ENCODE data around the gene C4orf50. TPM values are rescaled to one million over a fixed set of nuclear protein-coding genes. Genes with fewer than 3 reads are reported as not detected.

Gene C4orf50
- total RNA-seq, 2 experiments from 2014 or later, result not detected

DNA sequence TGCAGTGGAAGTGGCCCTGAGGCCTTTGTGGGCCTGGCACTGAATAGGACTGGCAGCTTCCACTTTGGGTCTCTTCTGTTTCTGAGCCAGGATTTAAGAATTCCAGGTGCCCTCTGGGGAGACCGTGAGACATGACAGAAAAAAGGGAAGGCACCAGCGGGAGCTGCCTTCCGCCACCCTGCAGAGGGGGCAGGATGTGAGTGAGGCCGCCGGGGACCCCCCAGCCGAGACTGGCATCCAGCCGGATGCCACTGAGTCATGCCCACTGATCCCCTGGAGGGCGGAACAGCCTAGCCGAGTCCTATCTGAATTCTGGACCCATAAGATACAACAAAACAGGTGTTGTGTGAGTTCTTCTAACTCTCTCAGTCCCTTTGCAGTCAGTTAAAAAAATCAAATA lies 41.3 kb downstream of the C4orf50 start:
- Mint-ChIP-seq H3K27me3 (peaks cover 18% of the 10 kb centered on the region), H3K36me3 (no peaks in the 10 kb centered on the region), H3K4me1 (no peaks in the 10 kb centered on the region), H3K27ac (no peak overlapping the region), H3K9me3 (no peaks in the 10 kb centered on the region), H3K4me3 (no peak overlapping the region)
- no peak for DNase-seq

DNA sequence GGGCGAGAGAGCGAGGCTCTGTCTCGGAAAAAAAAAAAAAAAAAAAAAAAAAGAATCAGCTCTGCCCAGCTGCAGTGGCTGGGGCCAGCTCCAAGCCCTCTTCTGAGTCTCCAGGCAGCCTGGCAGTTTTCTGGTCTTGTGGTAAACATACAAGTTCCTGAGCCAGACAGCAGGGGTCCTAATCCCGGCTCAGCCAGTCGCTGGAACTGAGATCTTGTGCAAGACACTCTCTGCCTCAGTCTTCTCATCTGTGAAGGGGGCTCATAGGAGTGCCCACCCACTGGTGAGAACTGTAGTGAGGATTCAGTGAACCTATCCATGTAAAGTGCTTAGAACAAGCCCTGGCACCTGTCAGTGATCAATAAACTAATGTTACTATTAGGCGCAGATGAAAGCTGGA lies 41.8 kb downstream of the C4orf50 start:
- DNase-seq, result no peak
- H3K4me3 Mint-ChIP-seq, result no peak overlapping the region
- peaks cover 20% of the 10 kb centered on the region for H3K27me3 Mint-ChIP-seq
- H3K27ac Mint-ChIP-seq, result no peak overlapping the region
- H3K4me1 Mint-ChIP-seq, result no peaks in the 10 kb centered on the region
- no peaks in the 10 kb centered on the region for H3K9me3 Mint-ChIP-seq
- no peaks in the 10 kb centered on the region for H3K36me3 Mint-ChIP-seq

DNA sequence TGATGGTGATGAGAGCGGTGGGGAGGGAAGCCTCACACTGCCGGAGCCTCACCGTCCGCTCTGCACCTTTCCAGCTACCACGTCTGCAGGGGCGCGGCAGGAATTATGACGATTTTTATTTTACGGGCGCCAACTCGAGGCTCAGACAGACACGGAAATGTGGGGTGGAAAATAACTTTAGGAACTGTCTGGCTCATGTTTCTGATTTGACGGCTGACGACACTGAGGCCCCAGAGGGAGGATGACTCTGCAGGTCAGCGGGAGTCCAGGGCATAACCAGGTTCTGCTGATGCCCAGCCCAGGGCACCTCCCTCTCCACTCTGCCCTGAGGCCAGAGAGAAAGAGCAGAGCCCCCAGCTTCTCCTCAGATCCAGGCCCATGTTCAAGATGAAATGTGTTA lies 43.9 kb downstream of the C4orf50 start:
- Mint-ChIP-seq H3K27me3 (peaks cover 11% of the 10 kb centered on the region), H3K4me1 (no peaks in the 10 kb centered on the region), H3K9me3 (no peaks in the 10 kb centered on the region), H3K4me3 (no peak overlapping the region), H3K36me3 (no peaks in the 10 kb centered on the region), H3K27ac (no peak overlapping the region)
- DNase-seq, result no peak

DNA sequence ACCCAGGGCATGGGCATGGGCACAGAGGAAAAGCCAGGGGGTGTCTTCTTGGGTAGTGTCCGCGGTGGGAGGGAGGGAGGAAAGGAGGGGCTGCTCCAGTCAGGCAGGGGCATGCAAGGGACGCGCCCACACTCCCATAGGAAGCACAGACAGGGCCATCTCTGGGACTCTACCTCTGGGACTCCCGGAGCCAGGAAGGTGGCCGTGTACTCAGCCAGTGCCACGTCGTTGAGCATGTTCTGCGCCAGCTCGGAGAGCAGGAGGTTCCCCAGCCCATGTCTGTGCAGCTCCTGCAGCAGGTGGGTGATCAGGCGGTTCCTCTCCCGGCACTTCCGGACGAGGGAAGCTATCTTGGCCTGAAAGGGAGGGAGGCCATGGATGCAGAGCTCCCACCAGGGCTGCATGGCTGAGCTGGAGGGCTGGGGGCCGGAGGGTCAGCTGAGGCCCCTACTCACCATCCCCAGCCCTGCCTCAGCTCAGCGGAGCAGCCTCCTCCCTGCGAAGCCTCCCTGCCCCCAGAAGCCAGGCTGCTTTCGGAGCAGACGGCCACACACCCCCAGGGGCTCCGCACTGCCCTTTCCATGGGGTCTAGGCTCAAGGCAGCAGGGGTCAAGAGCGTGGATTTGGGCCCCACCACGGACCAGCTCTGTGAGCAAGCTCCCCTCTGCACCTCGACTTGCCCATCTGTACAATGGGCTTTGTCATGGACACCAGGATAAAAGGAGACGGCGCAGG lies 44.6 kb downstream of the C4orf50 start:
- Mint-ChIP-seq H3K36me3 (no peaks in the 10 kb centered on the region), H3K9me3 (no peaks in the 10 kb centered on the region)
- no peak for DNase-seq

DNA sequence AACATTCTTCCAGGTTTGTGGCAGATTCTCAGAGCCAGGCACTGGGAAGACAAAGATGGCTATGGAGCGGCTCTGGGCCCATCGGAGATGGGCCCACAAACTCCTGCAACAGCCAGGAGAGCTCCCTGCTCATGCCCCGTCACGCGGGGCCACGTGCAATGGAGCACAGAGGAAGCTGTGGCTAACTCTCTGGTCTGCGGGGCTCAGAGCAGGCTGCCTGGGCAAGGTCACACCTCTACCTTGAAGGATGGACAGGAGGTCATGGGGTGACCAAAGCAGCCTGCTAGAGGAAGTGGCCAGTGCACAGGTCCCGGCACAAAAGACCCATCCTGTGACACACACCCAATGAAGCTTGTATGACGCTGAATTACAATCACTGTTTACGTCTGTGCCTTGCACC lies 45.2 kb downstream of the C4orf50 start:
- H3K4me1 Mint-ChIP-seq, result no peaks in the 10 kb centered on the region
- no peak overlapping the region for H3K4me3 Mint-ChIP-seq
- H3K9me3 Mint-ChIP-seq, result no peaks in the 10 kb centered on the region
- H3K27me3 Mint-ChIP-seq, result peaks cover 11% of the 10 kb centered on the region
- no peak overlapping the region for H3K27ac Mint-ChIP-seq
- H3K36me3 Mint-ChIP-seq, result no peaks in the 10 kb centered on the region
- DNase-seq, result no peak

More for the DNA sequence above, 44.6 kb downstream of the C4orf50 start:
- no peak overlapping the region for H3K27ac Mint-ChIP-seq
- no peak overlapping the region for H3K4me3 Mint-ChIP-seq
- peaks cover 11% of the 10 kb centered on the region for H3K27me3 Mint-ChIP-seq
- no peaks in the 10 kb centered on the region for H3K4me1 Mint-ChIP-seq

DNA sequence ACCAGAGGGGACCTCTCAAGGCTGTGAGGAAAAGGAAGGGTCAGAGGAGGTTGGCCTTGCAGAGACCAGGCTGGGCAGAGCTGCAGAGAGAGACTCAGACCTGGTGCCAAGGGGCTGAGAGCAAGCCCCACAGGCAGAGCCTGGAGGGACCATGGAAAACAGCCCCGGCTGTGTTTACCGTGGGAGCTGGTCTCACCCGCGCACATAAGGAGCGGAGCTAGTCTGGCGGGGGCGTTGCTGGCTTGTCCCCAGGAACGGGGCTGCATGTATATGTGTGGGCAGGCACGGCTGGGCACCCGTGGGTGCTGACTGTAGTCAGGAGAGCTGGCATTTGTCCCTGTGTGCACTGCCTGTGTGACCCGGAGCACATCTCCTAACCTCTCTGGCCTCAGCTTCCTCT lies 45.7 kb downstream of the C4orf50 start:
- Mint-ChIP-seq H3K27ac (no peak overlapping the region), H3K4me3 (no peak overlapping the region), H3K4me1 (no peaks in the 10 kb centered on the region), H3K9me3 (no peaks in the 10 kb centered on the region), H3K27me3 (peaks cover 11% of the 10 kb centered on the region), H3K36me3 (no peaks in the 10 kb centered on the region)
- DNase-seq, result no peak

DNA sequence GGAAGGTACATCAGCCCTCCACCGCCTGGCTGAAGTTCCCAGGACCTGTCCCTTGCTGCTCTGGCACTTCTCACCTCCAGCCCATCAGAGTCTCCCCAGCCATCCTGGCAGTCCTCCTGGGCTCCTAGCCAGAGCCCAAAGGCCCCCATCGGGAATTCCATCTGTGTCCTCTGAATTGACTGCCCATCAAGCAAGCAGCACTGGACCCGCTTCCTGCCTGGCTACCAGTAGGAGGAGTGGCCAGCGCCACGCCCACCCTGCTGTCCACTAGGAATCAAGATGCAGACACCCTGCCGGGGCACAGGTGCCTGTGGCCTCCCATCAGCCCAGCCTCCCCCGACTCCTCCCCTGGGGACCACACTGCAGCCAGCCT lies 47.2 kb downstream of the C4orf50 start:
- Mint-ChIP-seq H3K9me3 (no peaks in the 10 kb centered on the region), H3K27ac (no peak overlapping the region), H3K4me3 (no peak overlapping the region), H3K4me1 (no peaks in the 10 kb centered on the region), H3K27me3 (peaks cover 11% of the 10 kb centered on the region), H3K36me3 (no peaks in the 10 kb centered on the region)
- no peak for DNase-seq

DNA sequence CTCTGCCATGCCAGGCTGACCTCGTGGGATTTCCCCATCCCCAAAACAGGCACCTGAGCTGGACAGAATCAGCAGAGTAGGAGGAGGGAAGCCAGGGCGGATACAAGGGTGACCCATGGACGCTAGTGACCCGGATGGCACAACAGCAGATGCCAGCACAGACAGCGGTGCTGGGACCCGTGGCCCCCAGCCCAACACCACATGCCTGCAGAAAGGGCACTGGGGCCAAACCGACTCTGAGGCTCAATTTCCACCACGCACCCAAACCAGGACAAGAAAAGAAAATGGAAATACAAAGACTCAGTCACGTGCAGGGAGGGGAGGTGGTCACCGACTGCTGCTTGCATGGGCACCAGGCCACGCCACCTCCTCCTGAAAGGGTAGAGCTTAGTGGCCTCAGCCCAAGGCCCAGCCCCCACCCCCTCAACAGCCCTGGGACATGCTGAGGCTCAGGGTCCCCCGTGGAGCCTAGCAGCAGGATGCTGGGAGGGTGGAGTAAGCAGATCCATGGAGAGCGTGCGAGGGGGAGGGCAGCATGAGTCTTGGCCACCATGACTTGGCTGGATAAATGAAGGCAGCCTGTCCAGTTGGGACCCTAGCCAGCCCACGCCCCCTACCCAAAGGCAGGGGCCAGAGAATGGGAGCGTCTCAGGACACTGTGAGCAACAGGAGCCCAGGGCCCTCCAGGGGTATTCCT lies 47.7 kb downstream of the C4orf50 start:
- H3K36me3 Mint-ChIP-seq, result no peaks in the 10 kb centered on the region
- peaks cover 11% of the 10 kb centered on the region for H3K27me3 Mint-ChIP-seq
- H3K4me1 Mint-ChIP-seq, result no peaks in the 10 kb centered on the region
- DNase-seq, result no peak
- no peaks in the 10 kb centered on the region for H3K9me3 Mint-ChIP-seq
- H3K27ac Mint-ChIP-seq, result no peak overlapping the region
- no peak overlapping the region for H3K4me3 Mint-ChIP-seq

DNA sequence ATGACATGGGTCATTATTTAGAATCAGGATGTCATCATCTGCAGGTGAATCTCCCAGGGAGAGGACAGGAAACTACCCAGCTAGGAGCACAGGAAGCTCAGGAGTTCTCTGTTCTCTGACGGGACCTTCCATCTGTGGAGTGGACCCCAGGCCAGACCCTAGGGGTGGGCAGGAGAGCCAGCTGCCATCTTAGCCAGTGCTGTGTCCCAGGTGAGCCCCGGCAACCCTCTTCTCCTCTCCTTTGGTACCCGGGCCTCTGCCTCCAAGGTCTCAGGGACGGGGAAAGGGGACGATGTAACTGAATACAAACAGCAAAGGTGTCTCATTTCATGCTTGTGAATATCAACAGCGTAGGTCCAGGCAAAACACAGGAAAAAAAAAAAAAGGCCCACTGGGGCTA lies 48.5 kb downstream of the C4orf50 start:
- no peak for DNase-seq
- H3K36me3 Mint-ChIP-seq, result no peaks in the 10 kb centered on the region
- no peaks in the 10 kb centered on the region for H3K4me1 Mint-ChIP-seq
- no peaks in the 10 kb centered on the region for H3K9me3 Mint-ChIP-seq
- H3K4me3 Mint-ChIP-seq, result no peak overlapping the region
- no peak overlapping the region for H3K27ac Mint-ChIP-seq
- peaks cover 10% of the 10 kb centered on the region for H3K27me3 Mint-ChIP-seq

DNA sequence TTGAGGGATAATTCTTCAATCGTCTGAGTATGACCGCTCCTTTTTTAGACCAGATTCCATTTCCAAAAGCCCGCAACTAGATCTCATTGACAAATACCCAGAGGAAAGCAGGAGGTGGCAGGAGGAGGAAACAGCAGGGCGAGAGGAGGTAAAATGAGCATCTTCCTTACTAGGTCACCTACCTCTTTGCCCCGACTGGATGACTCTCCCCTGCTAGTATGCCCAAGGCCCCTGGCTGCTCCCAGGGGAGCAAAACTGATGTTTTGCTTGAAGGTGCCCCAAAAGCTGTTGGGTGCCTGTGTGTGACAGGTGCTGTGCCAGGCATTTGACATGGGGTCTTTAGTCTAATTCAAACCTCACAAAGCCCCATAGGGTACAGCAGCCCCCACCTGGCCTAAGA lies 48.9 kb downstream of the C4orf50 start:
- Mint-ChIP-seq H3K27ac (no peak overlapping the region), H3K4me1 (no peaks in the 10 kb centered on the region), H3K9me3 (no peaks in the 10 kb centered on the region), H3K27me3 (peaks cover 10% of the 10 kb centered on the region), H3K36me3 (no peaks in the 10 kb centered on the region), H3K4me3 (no peak overlapping the region)
- no peak for DNase-seq

DNA sequence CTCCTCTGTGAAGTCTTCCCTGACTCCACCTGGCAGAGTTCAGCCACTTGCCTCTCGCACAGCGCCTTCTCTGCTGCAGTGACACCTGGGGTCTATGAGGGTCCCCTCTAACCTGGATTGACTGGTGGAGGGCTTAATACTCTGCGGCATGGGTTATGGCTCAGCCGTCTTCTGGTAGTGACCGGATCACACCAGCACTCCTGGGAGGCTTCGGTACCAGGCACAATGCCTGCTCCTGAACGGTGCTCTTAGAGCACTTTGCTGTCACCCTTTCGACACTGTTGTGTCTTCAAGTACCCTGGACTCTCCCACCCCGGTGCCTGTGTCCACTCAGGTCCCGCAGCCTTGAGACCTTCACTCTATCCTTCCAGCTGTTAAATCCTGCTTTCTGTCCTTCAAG lies 50.0 kb downstream of the C4orf50 start:
- no peak overlapping the region for H3K4me3 Mint-ChIP-seq
- peaks cover 10% of the 10 kb centered on the region for H3K27me3 Mint-ChIP-seq
- H3K9me3 Mint-ChIP-seq, result no peaks in the 10 kb centered on the region
- no peaks in the 10 kb centered on the region for H3K4me1 Mint-ChIP-seq
- H3K27ac Mint-ChIP-seq, result no peak overlapping the region
- no peak for DNase-seq
- H3K36me3 Mint-ChIP-seq, result no peaks in the 10 kb centered on the region

DNA sequence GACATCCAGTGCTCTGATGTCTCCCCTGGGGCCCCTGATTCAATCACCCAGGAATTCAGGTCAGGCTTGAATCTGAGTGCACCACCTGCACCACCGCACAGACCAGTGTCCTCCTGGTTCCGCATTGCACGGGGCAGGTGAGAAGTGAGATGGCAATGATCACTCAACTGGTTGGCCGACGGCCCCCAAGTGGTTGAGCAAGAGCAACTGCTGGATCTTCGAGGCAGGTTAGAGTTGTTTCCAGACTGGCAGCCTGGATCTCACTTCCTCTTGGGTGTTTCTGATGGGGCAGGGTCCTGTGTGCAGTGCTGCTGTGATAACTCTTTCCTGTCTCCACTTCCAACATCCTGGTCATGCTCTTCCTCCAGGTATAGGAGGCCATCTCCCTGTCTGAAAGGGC lies 50.4 kb downstream of the C4orf50 start:
- Mint-ChIP-seq H3K36me3 (no peaks in the 10 kb centered on the region), H3K9me3 (no peaks in the 10 kb centered on the region), H3K4me1 (no peaks in the 10 kb centered on the region), H3K4me3 (no peak overlapping the region), H3K27me3 (peaks cover 10% of the 10 kb centered on the region), H3K27ac (no peak overlapping the region)
- DNase-seq, result no peak

DNA sequence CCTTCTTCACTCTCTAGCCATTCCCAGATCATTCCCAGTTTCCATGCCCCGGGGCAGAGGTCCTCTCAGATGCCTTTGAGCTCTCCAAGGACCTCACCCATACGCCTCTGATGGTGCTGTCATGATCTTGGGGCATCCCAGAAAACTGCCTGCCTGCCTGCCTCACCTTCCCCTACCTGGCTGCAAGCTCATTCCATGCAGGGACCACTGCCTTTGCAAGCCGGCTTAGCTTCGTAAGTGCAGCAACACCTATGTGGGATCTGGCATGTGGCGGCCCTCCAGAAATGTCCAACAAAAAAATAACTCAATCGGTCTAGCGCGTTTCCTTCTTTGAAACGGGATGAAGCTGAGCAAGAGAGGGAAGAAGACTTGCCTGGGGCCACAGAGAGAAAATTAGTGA lies 53.0 kb downstream of the C4orf50 start:
- H3K36me3 Mint-ChIP-seq, result no peaks in the 10 kb centered on the region
- no peaks in the 10 kb centered on the region for H3K9me3 Mint-ChIP-seq
- H3K4me3 Mint-ChIP-seq, result no peak overlapping the region
- H3K27me3 Mint-ChIP-seq, result peaks cover 3% of the 10 kb centered on the region
- H3K27ac Mint-ChIP-seq, result no peak overlapping the region
- no peaks in the 10 kb centered on the region for H3K4me1 Mint-ChIP-seq
- DNase-seq, result no peak

DNA sequence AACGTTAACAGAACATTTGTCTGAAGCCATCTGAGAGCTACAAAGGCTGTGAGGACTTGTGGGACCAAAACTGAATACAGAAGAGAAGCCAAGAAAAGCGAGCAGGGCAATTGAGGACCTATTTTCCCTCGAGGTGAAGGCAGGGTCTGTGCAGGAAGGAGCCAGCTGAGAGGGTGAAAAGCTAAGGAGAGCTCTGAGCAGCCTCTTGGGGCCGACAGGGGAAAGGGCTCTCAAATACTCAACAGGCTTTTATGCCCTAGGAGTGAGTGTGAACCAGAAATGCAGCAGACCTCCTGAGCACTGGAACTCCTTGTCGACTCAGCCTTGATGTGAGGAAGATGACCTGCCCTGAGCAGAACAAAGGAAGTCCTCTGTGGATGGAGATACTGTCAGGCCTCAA lies 54.2 kb downstream of the C4orf50 start:
- no peak overlapping the region for H3K4me3 Mint-ChIP-seq
- DNase-seq, result no peak
- H3K27ac Mint-ChIP-seq, result no peak overlapping the region
- H3K36me3 Mint-ChIP-seq, result no peaks in the 10 kb centered on the region
- no peaks in the 10 kb centered on the region for H3K4me1 Mint-ChIP-seq
- H3K27me3 Mint-ChIP-seq, result peaks cover 3% of the 10 kb centered on the region
- H3K9me3 Mint-ChIP-seq, result no peaks in the 10 kb centered on the region

DNA sequence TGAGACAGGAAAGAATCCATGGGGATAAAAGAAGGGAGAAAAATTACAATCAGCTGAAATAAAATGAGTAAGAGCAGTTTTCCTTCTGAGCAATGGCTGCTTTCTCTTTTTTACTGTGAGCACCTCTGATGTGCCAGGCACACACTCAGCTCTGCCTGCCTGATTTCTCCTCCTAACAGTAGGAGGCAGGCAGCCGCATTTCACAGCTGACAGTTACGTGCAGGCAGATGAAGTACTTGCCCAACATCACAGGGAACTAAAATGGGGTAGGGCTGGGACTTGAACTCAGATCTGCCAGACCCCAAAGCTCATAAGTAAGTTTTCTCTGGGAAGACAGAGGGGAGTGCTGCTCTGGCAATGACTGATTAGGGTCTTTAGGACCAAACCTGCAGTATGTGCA lies 54.6 kb downstream of the C4orf50 start:
- Mint-ChIP-seq H3K4me3 (no peak overlapping the region), H3K27me3 (peaks cover 3% of the 10 kb centered on the region), H3K36me3 (no peaks in the 10 kb centered on the region), H3K27ac (no peak overlapping the region), H3K4me1 (no peaks in the 10 kb centered on the region), H3K9me3 (no peaks in the 10 kb centered on the region)
- no peak for DNase-seq

DNA sequence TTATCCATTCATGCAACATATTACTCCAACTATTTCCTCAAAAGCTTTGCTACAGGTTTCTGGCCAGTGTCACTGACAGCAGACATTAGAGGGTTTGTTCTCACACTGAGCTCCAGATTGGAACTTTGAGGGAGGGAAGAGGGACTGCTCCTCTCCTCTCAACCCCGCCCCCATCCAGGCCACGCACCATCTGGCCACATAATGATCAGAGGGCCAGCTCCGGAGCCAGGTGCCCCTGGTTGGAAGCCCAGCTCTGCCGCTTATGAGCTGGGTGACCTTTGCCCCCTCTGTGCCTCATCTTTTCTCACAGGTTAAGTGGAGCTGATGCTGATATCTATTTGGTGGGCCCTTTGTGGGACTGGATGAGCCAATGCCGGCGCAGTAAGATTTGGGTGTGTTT lies 55.8 kb downstream of the C4orf50 start:
- Mint-ChIP-seq H3K27me3 (peaks cover 3% of the 10 kb centered on the region), H3K9me3 (no peaks in the 10 kb centered on the region), H3K4me1 (no peaks in the 10 kb centered on the region), H3K27ac (no peak overlapping the region), H3K4me3 (no peak overlapping the region), H3K36me3 (no peaks in the 10 kb centered on the region)
- DNase-seq, result no peak
